GM10266 (cell line): ENCODE results near the gene CDT1.

Source experiments
- DNase-seq: peaks from one replicate; pipeline ENCODE4 v3.0.0; 2012; ENCODE audit errors: extremely low spot score
- CTCF ChIP-seq: IDR thresholded peaks from 2 replicates; pipeline ENCODE4 v1.5.1; 2012; ENCODE audit warnings: mild to moderate bottlenecking, low read depth; ENCODE audit not compliant: control insufficient read depth, insufficient read depth; ENCODE audit errors: missing control alignments

The CDT1 gene

DNA sequence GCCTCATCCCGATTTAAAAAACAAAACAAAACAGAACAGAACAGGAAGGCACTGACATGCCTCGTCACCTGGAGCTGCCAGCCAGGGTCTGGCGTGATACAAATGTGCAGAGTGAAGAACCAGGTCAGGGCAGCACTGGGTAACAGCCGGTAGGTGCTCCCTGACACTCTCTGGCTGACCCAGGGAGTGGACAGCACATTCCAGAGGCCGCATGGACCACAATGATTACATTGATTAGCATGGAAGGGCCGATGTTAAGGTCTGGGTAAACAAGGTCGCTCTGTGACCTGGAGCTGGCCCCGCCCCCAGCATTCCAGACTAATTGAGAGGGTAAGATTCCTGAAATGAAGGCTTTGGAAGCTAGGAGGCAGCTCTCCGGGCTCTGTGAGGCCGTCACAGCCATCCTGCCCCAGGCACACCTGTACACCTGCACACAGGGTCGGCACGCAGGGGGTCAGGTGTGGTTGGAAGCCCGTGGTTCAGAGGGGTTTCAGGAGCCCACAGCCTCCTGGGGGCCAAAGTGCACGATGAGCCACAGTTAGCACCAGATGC is 40.0 kb upstream of the CDT1 start:
- TF ChIP-seq CTCF, result no peak
- DNase-seq, result no peak

GRCh38 chr16:88764080-88764479 is 39.5 kb upstream of the CDT1 start:
- no peak for DNase-seq
- TF ChIP-seq CTCF, result no peak

DNA sequence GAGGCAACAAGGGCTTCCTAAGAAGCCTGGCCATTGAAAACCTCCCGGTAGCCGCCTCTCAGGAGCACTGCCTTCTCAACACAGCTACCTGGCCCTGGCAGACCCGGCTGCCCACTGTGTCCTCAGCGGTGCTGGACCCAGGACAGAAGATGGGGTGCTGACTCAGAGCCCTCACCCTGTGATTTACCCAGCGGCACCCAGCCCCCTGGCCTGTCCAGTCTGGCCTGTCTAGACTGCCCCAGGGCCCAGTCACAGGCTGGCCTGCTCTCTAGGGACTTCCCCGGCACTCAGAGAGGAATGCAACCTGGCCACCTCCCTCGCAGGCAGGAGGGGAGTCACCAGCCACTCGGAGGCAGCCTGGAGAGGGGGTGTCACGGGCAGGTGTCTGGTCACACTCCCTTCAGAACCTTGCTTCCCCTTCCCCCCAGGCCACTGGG is 38.7 kb upstream of the CDT1 start:
- TF ChIP-seq CTCF, result no peak

DNA sequence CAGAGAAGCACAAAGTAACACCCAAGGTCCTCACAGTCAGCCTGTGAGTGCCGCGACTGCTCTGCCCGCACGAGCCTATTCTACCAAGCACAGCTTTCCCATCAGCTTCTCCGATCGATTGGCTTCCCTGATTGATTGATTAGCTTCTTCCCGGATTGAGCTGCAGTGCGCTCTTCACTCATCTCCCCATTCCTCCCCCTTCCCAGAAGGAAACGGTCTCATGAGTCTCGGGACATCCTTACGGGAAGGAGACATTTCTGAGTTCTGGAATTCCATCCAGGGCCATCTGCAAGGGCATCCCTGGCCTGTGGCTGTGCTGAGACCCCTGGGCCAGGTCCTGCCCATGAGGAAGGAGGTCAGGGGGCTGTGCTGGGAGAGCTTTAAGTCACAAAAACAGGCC is 36.6 kb upstream of the CDT1 start:
- TF ChIP-seq CTCF, result no peak
- no peak for DNase-seq

More for the DNA sequence above, 38.7 kb upstream of the CDT1 start:
- no peak for DNase-seq

GRCh38 chr16:88767546-88768070 is 36.0 kb upstream of the CDT1 start:
- no peak for DNase-seq

GRCh38 chr16:88768071-88768783 is 35.4 kb upstream of the CDT1 start:
- no peak for DNase-seq
- TF ChIP-seq CTCF, result no peak

More at GRCh38 chr16:88767546-88768070, 36.0 kb upstream of the CDT1 start:
- no peak for TF ChIP-seq CTCF
